Measurements from ENCODE around the gene FAM185A.
"Not testable (repeated sequence)": the region's sequence is repeated elsewhere in the genome, so short reads cannot be mapped to it uniquely, and the experiment has no call there.

FAM185A gene

DNA sequence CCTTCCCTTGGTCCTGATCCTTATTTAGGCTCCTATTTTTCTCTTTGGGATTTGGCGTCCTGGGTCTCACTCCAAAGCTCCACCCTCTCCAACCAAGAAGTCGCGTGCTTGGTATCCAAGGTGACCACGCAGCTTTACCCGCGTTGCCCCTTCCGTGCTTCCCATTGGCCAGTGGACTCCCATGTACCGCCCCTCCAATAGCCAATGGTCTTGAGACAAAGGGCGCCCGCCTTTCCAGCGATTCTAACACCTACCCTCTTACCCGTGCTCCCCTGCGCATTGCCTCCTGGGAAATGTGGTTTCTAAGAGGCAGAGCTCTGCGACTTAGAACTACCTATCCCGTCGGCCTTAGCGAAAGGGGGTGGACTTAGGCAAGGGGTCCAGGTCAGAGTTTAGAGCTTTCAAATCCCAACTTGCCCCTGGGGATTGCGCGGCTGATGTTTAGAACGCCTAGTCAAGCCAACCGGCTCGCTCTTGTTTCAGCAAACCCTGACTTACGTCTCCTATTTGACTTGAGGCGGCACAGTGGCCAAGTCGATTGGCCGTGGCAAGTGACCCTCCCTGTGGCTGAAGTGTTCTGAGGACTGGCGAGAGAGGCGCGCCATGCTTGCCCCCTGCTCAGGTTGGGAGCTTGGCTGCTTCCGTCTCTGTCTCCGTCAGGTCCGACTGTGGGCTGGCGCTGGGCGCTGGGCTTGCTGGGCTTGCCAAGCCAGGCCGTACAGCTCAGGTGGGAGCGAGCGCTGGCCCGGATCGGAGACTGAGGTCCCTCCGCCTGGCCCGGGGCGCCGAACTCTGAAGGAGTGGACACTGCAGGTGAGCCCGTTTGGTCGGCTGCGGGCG lies at the start of gene FAM185A:
TSS of gene FAM185A (plus strand) at position 395 of the 840 bp plus-strand sequence. CDS start at position 604, 209 bp downstream.
- Histone ChIP-seq H3K4me3 (peak within 1 kb of the TSS; percentile 74), H3K27ac (0 out of 2 replicates have a peak within 1 kb of the TSS, but pooled peaks have one; percentile 38), H3K4me1 (peaks cover 15% of the 10 kb centered on the region), H3K9ac (peak within 1 kb of the TSS; percentile 73), H3K4me2 (peak within 1 kb of the TSS; percentile 86)
- not testable (repeated sequence) for H3K9me3 ChIP-seq, H4K20me1 ChIP-seq, H3K36me3 ChIP-seq, H3K27me3 ChIP-seq

DNA sequence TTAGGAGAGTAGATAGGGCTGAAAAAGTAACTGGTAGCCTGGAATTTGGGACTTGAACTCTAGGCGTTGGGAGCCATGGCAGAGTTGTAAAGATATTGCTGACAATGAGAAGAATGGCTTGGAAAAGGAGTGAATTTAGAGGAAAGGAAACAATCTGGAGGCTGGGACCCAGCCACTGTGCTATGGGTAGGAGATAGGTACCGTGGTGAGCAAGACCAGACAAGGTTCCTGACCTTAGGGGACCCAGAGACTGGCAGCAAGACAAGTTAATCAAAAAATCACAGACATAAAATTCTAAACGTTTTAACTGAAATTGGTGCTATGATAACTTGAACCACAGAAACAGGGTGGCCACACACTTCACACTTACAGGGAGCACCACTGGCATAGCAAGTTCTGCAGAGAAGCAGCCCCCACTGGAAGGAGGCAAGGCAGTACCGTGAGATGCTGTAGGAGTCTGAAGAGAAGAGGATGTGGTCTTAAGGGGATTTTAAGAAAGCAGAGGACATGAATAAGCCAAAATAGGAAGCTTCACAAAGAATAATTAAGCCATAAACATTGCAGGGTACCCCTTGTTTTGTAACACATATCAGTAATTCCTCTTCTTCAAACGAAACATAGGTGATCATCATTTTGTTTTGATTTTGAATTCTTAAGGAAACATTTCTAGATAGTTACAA lies 35.6 kb upstream of the FAM185A start:
- not testable (repeated sequence) for H3K27me3 ChIP-seq, H4K20me1 ChIP-seq, H3K36me3 ChIP-seq, H3K9ac ChIP-seq, H3K4me2 ChIP-seq, H3K27ac ChIP-seq, H3K9me3 ChIP-seq, H3K4me3 ChIP-seq, H3K4me1 ChIP-seq

DNA sequence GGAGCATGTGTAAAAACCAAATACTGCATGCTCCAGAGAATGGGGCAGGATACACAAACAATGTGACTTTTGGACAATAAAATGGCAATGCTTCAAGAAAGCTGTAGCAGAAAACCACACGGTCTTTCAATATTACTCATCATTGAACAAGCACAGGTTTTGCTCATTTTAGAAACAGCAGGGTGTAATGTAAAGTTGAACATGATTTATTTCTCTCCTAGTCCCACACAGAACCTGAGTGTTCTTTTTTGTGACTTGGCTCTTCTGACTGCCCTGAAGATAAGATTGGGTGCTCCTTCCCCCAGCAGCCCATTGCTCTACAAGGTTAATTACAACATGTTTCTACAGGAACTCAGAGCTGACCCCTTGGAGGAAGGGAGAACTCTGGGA lies 35.1 kb upstream of the FAM185A start:
- H3K4me2 ChIP-seq, H3K4me1 ChIP-seq, H3K27me3 ChIP-seq, H3K9me3 ChIP-seq, H3K9ac ChIP-seq, H3K36me3 ChIP-seq, H4K20me1 ChIP-seq, H3K27ac ChIP-seq, H3K4me3 ChIP-seq: not testable (repeated sequence)

DNA sequence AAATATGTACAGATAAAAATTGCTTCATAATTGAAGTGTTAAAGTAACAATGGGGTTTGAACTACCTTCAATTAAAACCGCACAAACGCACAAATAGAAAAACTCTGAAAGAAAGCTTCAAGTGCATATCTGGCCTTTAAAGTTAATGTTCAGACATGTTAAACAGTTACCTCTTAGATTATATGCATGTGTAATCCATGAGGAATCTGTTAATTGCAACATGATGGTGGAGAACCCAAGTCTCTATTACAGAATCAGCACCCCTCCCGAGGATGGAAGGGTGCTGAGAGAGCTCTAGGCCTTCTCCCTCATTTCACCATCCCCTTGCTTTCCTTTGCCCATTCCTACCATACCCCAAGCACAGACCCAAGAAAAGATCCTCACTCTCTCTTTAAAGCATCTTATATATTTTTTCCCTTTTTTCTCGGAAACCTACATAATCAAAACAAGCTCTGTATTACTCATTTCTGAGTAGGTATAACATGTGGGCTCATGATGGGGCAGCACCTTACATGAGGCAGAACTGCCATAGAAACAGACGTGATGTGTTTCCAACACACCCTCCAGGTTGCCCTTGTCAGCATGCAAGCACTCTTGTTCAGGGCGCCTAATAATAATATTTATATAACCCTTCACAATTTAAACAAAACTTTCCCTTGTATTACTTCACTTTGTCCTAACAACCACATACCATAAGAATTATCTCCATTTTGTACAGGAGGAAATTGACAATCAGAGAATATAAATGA lies 33.9 kb upstream of the FAM185A start:
- H3K4me1 ChIP-seq, H3K4me3 ChIP-seq, H4K20me1 ChIP-seq, H3K27me3 ChIP-seq, H3K9me3 ChIP-seq, H3K4me2 ChIP-seq, H3K27ac ChIP-seq, H3K9ac ChIP-seq, H3K36me3 ChIP-seq: not testable (repeated sequence)

DNA sequence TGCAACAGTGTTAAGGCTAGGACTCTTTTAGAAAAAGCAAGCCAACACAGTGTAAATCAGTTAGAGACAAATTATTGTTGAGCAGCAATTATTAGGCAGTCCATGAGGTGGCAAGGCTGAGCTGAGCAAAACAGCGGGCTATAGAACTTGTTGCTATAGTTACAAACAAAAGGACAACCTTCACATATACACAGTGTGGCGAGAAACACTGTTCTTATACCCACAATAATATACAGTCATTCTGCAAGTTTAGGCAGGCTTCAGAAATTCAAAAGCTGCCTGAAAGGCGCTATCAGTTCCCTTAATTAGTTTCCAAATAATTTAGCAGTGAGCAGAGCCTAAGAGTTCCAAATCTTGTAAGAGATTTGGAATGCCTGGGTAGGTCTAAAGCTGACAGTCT lies 33.1 kb upstream of the FAM185A start:
- not testable (repeated sequence) for H3K27ac ChIP-seq, H3K9ac ChIP-seq, H3K9me3 ChIP-seq, H4K20me1 ChIP-seq, H3K4me2 ChIP-seq, H3K4me1 ChIP-seq, H3K4me3 ChIP-seq, H3K36me3 ChIP-seq, H3K27me3 ChIP-seq

DNA sequence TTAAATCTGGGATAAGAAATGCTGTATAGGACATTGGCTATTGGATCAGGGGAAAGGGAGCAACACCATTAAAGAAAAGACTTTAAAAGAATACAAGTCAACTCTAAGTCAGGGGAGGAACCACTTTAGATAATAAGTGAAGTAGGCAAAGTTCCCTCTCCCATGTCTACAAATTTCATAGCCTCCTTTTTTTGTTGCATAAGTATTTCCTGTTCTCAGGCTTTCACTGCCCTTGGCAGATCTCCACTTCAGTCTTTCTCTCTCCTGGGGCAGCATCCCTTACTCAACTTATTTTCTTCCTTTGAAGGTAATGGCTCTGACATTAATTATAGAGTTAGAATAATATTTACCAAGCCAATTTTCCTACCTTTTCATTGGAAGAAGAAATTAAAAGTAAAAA lies 30.3 kb upstream of the FAM185A start:
- H3K36me3 ChIP-seq, H3K9ac ChIP-seq, H3K4me2 ChIP-seq: not testable (repeated sequence)

DNA sequence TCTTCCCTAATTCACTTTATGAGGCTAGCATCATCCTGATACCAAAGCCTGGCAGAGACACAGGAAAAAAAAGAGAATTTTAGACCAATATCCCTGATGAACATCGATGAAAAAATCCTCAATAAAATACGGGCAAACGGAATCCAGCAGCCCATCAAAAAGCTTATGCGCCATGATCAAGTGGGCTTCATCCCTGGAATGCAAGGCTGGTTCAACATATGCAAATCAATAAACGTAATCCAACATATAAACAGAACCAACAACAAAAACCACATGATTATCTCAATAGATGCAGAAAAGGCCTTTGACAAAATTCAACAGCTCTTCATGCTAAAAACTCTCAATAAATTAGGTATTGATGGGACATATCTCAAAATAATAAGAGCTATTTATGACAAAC lies 22.6 kb upstream of the FAM185A start:
- H3K4me3 ChIP-seq, H3K27ac ChIP-seq, H3K9ac ChIP-seq, H3K4me1 ChIP-seq, H3K27me3 ChIP-seq, H3K36me3 ChIP-seq, H3K4me2 ChIP-seq, H4K20me1 ChIP-seq: not testable (repeated sequence)
- H3K9me3 ChIP-seq: 0 out of 2 replicates have a peak, but pooled peaks cover 11% of the 10 kb centered on the region

More for the DNA sequence above, 30.3 kb upstream of the FAM185A start:
- H3K9me3 ChIP-seq, H3K27me3 ChIP-seq, H3K4me1 ChIP-seq, H3K4me3 ChIP-seq, H4K20me1 ChIP-seq, H3K27ac ChIP-seq: not testable (repeated sequence)

DNA sequence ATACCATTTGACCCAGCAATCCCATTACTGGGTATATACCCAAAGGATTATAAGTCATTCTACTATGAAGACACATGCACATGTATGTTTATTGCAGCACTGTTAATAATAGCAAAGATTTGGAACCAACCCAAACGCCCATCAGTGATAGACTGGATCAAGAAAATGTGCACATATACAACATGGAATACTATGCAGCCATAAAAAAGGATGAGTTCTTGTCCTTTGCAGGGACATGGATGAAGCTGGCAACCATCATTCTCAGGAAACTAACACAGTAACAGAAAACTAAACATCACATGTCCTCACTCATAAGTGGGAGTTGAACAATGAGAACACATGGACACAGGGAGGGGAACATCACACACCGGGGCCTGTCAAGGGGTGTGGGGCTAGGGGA lies 19.1 kb upstream of the FAM185A start:
- not testable (repeated sequence) for H3K4me1 ChIP-seq, H3K9me3 ChIP-seq, H3K4me3 ChIP-seq

DNA sequence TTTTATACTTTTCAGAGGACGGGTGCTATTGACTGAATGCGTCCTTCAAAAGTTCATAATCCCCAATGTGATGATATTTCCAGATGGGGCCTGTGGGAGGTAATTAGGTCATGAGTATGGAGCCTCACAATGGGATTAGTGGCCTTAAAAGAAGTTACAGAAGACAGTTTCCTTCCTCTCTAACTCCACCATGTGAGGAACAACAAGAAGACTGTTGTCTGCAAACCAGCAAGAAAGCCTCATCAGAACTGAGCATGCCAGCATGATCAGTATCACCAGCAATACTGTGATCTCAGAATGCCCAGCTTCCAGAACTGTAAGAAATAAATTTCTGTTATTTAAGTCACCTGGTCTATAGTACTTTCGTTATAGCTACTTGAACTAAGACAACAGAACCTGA lies 18.4 kb upstream of the FAM185A start:
- not testable (repeated sequence) for H3K27me3 ChIP-seq

More for the DNA sequence above, 19.1 kb upstream of the FAM185A start:
- H3K9ac ChIP-seq, H4K20me1 ChIP-seq, H3K27ac ChIP-seq, H3K36me3 ChIP-seq, H3K4me2 ChIP-seq, H3K27me3 ChIP-seq: not testable (repeated sequence)

DNA sequence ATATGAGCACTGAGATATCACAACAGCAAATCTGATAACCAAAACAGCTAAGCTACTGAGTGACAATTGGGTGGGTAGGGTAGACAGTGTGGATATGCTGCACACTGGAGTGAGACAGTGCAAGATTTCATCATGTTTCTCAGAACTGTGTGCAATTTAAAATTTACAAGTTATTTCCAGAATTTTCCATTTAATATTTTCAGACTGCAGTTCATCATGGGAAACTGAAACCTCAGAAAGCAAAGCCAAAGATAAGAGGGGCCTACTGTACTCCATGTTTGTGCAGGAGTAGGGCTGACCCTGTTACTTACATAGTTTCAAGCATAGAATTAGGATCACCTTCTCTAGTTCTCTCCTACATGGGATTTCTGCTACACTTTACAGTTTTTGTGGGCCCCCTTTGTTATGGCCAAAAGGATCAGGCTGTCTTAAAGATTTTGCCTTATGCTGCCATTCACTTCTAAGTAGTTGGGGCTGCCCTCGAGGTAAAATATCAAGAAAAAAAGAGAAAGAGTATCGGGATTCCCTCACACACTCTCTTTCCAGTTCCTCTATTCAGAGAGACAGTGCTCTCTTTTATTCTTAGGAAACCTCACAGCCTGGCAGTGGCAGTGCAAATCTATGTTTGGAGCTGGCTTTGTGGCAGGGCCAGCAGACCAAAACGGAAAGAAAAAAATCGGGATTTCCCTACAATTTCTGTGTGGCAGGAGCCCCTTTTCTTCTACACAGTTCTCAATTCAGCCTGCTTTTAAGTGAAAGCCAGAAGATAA lies 6.6 kb upstream of the FAM185A start:
- H3K4me1 ChIP-seq, H3K27me3 ChIP-seq, H3K27ac ChIP-seq, H3K9ac ChIP-seq, H3K36me3 ChIP-seq, H4K20me1 ChIP-seq, H3K4me3 ChIP-seq, H3K9me3 ChIP-seq: not testable (repeated sequence)
- peak overlapping the region; percentile 31; the same call in 1 of the 2 replicates for H3K4me2 ChIP-seq

More for the DNA sequence above, 18.4 kb upstream of the FAM185A start:
- H3K4me1 ChIP-seq, H3K4me3 ChIP-seq, H3K9ac ChIP-seq, H3K9me3 ChIP-seq, H3K4me2 ChIP-seq, H3K27ac ChIP-seq, H3K36me3 ChIP-seq, H4K20me1 ChIP-seq: not testable (repeated sequence)

DNA sequence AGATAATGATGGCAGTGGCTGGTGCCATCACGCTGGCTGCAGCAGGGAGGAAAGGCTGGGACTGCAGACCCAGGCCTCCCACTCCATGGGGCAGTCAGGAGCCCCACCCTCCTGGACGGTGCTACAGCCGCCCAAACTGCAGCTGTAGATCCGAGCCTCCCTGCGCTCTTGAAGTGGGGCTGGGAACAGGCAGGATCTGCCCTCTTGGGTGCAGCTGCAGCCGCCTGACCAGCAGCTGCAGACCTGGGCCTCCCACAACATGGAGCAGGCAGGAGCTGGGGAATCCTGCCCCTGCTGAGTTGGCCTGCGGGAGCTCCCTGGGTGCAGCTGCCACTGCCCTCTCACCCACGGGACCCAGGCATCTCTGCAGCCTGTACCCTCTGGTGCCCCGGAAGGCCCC lies 4.9 kb upstream of the FAM185A start:
- H3K27ac ChIP-seq, H3K4me3 ChIP-seq, H3K27me3 ChIP-seq, H3K9me3 ChIP-seq, H3K4me2 ChIP-seq, H3K9ac ChIP-seq, H3K4me1 ChIP-seq, H3K36me3 ChIP-seq, H4K20me1 ChIP-seq: not testable (repeated sequence)

DNA sequence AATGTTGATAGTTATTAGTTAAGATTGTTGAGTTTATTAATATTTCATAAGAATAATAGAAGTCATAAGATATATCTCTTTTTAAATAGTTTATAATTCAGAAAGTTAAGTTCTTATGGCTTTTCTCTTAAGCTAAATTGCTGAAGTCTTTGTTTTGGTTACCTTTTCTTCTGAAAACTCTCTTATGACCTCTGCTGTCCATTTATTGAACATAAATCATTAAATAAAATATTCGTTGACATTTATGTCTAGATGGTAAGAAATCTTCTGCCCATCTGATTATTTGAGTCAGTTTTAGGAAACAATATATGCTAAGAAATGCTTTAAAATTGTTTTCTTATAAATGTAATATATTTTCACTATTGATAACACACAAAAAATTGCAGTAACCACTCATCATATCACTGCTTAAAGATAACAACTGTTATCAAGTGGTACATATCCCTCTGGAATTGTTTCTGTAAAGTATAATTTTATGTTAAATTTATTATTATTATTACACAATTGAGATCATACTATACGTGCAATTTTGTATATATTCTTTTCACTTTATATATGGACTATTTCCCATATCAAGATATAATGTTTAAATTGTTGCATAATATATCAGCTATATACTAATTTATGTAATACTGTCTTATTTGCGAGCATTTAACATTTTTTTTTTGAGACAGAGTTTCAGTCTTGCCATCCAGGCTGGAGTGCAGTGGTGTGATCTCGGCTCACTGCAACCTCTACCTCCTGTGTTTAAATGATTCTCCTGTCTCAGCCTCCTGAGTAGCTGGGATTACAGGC lies 3.1 kb upstream of the FAM185A start:
- H3K4me2 ChIP-seq, H3K36me3 ChIP-seq, H3K27ac ChIP-seq, H3K27me3 ChIP-seq, H3K9ac ChIP-seq, H3K9me3 ChIP-seq, H4K20me1 ChIP-seq, H3K4me3 ChIP-seq: not testable (repeated sequence)
- H3K4me1 ChIP-seq: peaks cover 19% of the 10 kb centered on the region

DNA sequence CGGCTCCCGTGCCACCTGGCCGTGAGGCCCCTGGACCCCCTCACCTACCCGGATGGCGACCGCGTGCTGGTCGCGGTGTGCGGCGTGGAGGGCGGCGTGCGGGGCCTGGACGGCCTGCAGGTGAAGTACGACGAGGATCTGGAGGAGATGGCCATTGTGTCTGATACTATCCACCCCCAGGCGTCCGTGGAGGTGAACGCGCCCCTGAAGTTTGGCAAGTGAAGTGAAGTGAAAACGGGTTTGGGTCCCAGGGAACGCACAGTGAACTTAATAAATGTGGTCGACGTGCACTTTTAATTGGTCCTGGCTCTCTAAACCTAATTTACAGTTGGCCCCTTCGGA lies 617 bp downstream of the FAM185A start:
- H3K36me3 ChIP-seq, H3K9me3 ChIP-seq, H3K27me3 ChIP-seq, H4K20me1 ChIP-seq, H3K27ac ChIP-seq: not testable (repeated sequence)
- H3K9ac ChIP-seq: peak overlapping the region; percentile 73
- peak overlapping the region; percentile 74 for H3K4me3 ChIP-seq
- H3K4me1 ChIP-seq: peaks cover 15% of the 10 kb centered on the region
- peak overlapping the region; percentile 86 for H3K4me2 ChIP-seq

Data from BLaER1 (cell line).